ENCODE measurements around the gene MAP2K2. TPM values are rescaled to one million over a fixed set of nuclear protein-coding genes. Genes with fewer than 3 reads are reported as not detected.
A peak's percentile ranks its signal among the peaks of the same experiment; 100 is the strongest.

Gene MAP2K2
- total RNA-seq, 2 donors from 2014 or later = 211 to 260 TPM

- no peaks in the 10 kb centered on the region for H3K27me3 ChIP-seq
- H3K9ac ChIP-seq (ENCODE audit: low read depth in 2 of 2, low read length in 2 of 2) = peak overlapping the region; percentile 73 to 79
- H3K27ac ChIP-seq = no peak overlapping the region
- peaks cover 11% of the 10 kb centered on the region for H3K4me1 ChIP-seq
- H3K9me3 ChIP-seq = no peaks in the 10 kb centered on the region
- H3K4me3 ChIP-seq = no peak overlapping the region
- TF ChIP-seq CTCF (IDR thresholded peaks at IDR 0.05) = no peak
- no peak for DNase-seq
- H3K36me3 ChIP-seq = no peaks in the 10 kb centered on the region
- intact Hi-C loops (cut with DNase I) = no loop called here
Observed at GRCh38 chr19:4077007-4077374, 46.9 kb downstream of the MAP2K2 start.

GRCh38 chr19:4075373-4075772 lies 48.5 kb downstream of the MAP2K2 start:
- no peak overlapping the region for H3K4me3 ChIP-seq
- DNase-seq = no peak
- no peak overlapping the region for H3K9ac ChIP-seq (ENCODE audit: low read depth in 2 of 2, low read length in 2 of 2)
- no peak overlapping the region for H3K27ac ChIP-seq
- H3K27me3 ChIP-seq = no peaks in the 10 kb centered on the region
- intact Hi-C loops (cut with DNase I) = no loop called here
- peaks cover 11% of the 10 kb centered on the region for H3K4me1 ChIP-seq
- no peaks in the 10 kb centered on the region for H3K9me3 ChIP-seq
- no peak for TF ChIP-seq CTCF (IDR thresholded peaks at IDR 0.05)
- no peaks in the 10 kb centered on the region for H3K36me3 ChIP-seq

- no peak for TF ChIP-seq CTCF (IDR thresholded peaks at IDR 0.05)
- Histone ChIP-seq H3K4me1 (no peaks in the 10 kb centered on the region), H3K4me3 (no peak overlapping the region), H3K36me3 (no peaks in the 10 kb centered on the region), H3K9me3 (no peaks in the 10 kb centered on the region), H3K27me3 (no peaks in the 10 kb centered on the region), H3K27ac (no peak overlapping the region), H3K9ac (ENCODE audit: low read depth in 2 of 2, low read length in 2 of 2) (no peak overlapping the region)
- intact Hi-C loops (cut with DNase I) = no loop called here
- DNase-seq = no peak
Observed at GRCh38 chr19:4071610-4072009, 52.3 kb downstream of the MAP2K2 start.

- no peaks in the 10 kb centered on the region for H3K9me3 ChIP-seq
- TF ChIP-seq CTCF (IDR thresholded peaks at IDR 0.05) = no peak
- H3K9ac ChIP-seq (ENCODE audit: low read depth in 2 of 2, low read length in 2 of 2) = no peak overlapping the region
- no peaks in the 10 kb centered on the region for H3K36me3 ChIP-seq
- DNase-seq = peak; percentile 54
- H3K27ac ChIP-seq = no peak overlapping the region
- intact Hi-C loops (cut with DNase I) = no loop called here
- no peaks in the 10 kb centered on the region for H3K27me3 ChIP-seq
- no peak overlapping the region for H3K4me3 ChIP-seq
- H3K4me1 ChIP-seq = no peaks in the 10 kb centered on the region
Observed at GRCh38 chr19:4069331-4069959, 54.5 kb downstream of the MAP2K2 start.

- no peaks in the 10 kb centered on the region for H3K9me3 ChIP-seq
- H3K9ac ChIP-seq (ENCODE audit: low read depth in 2 of 2, low read length in 2 of 2) = peak overlapping the region; percentile 88 to 93
- H3K36me3 ChIP-seq = no peaks in the 10 kb centered on the region
- TF ChIP-seq CTCF (IDR thresholded peaks at IDR 0.05) = no peak
- DNase-seq = peak; percentile 81
- H3K27me3 ChIP-seq = no peaks in the 10 kb centered on the region
- H3K27ac ChIP-seq = peak overlapping the region; percentile 96
- H3K4me1 ChIP-seq = peaks cover 2% of the 10 kb centered on the region
- intact Hi-C loops (cut with DNase I) = no loop called here
- peak overlapping the region; percentile 81 for H3K4me3 ChIP-seq
Observed at GRCh38 chr19:4068047-4068966, 55.6 kb downstream of the MAP2K2 start.
